ENCODE measurements around the gene NCL. TPM values are rescaled to one million over a fixed set of nuclear protein-coding genes. Genes with fewer than 3 reads are reported as not detected.

The NCL gene
- total and polyA plus RNA-seq, 2 of the 13 experiments (the other 11 are each of a cell fraction or from before 2014, with no cell fraction given), result 105 to 779 TPM

DNA sequence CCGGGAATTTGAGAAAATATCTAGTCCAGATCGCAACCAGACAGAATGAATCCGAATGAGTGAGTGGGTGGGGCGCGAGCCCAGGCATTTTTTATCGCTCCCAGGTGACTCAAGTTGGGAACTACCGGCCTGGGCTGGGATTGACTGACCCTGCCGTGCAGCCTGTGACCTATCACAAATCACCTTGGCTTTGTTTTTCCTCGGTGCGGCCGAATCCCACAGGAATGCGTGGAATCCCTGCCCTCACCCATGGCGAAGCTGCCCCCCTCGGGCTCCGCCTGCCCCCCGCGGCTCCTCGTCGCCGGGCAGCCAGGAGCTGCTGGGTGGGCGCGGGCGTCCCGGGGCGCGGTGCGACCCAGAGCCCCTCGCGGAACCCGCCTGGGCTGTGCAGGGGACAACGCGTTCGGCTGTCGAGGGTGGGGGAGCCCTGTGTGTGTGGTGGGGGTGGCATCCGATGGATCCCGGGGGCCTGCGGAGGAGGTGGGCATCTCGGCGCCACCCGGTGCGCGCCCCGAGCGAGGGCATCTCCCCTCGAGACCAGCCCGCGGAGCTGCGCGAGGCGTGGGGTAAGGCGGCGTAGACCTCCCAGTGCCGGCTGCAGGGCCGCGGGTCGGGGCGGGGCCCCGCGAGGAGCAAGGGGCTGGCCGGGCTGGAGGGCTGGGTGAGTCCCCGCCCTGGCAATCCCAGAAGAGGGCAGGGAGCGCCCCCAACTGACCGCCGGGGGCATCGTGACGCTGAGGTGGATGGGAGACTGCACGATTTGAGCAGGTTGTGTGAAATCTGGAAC, 52.3 kb downstream of the NCL start (continued):
- TF ChIP-seq SRY (CRISPR knock-in tag; IDR thresholded peaks at IDR 0.05), result no peak; the same call in 1 of the 2 replicates
- TF ChIP-seq, protein P1, sequence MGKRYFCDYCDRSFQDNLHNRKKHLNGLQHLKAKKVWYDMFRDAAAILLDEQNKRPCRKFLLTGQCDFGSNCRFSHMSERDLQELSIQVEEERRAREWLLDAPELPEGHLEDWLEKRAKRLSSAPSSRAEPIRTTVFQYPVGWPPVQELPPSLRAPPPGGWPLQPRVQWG (CRISPR knock-in tag; IDR thresholded peaks at IDR 0.05; ENCODE audit: borderline replicate concordance, low read depth), result no peak
- no peak for TF ChIP-seq MIER3 (CRISPR knock-in tag; IDR thresholded peaks at IDR 0.05; ENCODE audit: borderline replicate concordance)
- TF ChIP-seq EZH2 (conservative IDR thresholded peaks at IDR 0.05; ENCODE audit: low read depth, low read length), result no peak
- TF ChIP-seq, protein P2, sequence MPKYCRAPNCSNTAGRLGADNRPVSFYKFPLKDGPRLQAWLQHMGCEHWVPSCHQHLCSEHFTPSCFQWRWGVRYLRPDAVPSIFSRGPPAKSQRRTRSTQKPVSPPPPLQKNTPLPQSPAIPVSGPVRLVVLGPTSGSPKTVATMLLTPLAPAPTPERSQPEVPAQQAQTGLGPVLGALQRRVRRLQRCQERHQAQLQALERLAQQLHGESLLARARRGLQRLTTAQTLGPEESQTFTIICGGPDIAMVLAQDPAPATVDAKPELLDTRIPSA (CRISPR knock-in tag; IDR thresholded peaks at IDR 0.05; ENCODE audit: borderline replicate concordance), result no peak
- no peak for TF ChIP-seq CAMTA2 (CRISPR knock-in tag; IDR thresholded peaks at IDR 0.05; ENCODE audit: borderline replicate concordance)
- peak; percentile 8; the same call in 1 of the 2 replicates for TF ChIP-seq PITX1 (CRISPR knock-in tag; IDR thresholded peaks at IDR 0.05)
- TF ChIP-seq NKX3-1 (CRISPR knock-in tag; IDR thresholded peaks at IDR 0.05), result no peak
- 0 out of 2 replicates have a peak, but pooled peaks have one; percentile 36 for TF ChIP-seq ZSCAN21 (CRISPR knock-in tag; IDR thresholded peaks at IDR 0.05; ENCODE audit: borderline replicate concordance)
- TF ChIP-seq, protein P3, sequence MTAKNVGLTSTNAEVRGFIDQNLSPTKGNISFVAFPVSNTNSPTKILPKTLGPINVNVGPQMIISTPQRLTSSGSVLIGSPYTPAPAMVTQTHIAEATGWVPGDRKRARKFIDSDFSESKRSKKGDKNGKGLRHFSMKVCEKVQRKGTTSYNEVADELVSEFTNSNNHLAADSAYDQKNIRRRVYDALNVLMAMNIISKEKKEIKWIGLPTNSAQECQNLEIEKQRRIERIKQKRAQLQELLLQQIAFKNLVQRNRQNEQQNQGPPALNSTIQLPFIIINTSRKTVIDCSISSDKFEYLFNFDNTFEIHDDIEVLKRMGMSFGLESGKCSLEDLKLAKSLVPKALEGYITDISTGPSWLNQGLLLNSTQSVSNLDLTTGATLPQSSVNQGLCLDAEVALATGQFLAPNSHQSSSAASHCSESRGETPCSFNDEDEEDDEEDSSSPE (CRISPR knock-in tag; IDR thresholded peaks at IDR 0.05), result no peak
- no peak for TF ChIP-seq ZNF234 (CRISPR knock-in tag; conservative IDR thresholded peaks at IDR 0.05)
- TF ChIP-seq, protein P4, sequence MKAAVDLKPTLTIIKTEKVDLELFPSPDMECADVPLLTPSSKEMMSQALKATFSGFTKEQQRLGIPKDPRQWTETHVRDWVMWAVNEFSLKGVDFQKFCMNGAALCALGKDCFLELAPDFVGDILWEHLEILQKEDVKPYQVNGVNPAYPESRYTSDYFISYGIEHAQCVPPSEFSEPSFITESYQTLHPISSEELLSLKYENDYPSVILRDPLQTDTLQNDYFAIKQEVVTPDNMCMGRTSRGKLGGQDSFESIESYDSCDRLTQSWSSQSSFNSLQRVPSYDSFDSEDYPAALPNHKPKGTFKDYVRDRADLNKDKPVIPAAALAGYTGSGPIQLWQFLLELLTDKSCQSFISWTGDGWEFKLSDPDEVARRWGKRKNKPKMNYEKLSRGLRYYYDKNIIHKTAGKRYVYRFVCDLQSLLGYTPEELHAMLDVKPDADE (CRISPR knock-in tag; IDR thresholded peaks at IDR 0.05), result no peak
- peak; percentile 42 for TF ChIP-seq PHF8 (CRISPR knock-in tag; IDR thresholded peaks at IDR 0.05)
- TF ChIP-seq, protein P5, sequence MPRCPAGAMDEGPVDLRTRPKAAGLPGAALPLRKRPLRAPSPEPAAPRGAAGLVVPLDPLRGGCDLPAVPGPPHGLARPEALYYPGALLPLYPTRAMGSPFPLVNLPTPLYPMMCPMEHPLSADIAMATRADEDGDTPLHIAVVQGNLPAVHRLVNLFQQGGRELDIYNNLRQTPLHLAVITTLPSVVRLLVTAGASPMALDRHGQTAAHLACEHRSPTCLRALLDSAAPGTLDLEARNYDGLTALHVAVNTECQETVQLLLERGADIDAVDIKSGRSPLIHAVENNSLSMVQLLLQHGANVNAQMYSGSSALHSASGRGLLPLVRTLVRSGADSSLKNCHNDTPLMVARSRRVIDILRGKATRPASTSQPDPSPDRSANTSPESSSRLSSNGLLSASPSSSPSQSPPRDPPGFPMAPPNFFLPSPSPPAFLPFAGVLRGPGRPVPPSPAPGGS (CRISPR knock-in tag; IDR thresholded peaks at IDR 0.05), result peak; percentile 90
- TF ChIP-seq, protein P6, sequence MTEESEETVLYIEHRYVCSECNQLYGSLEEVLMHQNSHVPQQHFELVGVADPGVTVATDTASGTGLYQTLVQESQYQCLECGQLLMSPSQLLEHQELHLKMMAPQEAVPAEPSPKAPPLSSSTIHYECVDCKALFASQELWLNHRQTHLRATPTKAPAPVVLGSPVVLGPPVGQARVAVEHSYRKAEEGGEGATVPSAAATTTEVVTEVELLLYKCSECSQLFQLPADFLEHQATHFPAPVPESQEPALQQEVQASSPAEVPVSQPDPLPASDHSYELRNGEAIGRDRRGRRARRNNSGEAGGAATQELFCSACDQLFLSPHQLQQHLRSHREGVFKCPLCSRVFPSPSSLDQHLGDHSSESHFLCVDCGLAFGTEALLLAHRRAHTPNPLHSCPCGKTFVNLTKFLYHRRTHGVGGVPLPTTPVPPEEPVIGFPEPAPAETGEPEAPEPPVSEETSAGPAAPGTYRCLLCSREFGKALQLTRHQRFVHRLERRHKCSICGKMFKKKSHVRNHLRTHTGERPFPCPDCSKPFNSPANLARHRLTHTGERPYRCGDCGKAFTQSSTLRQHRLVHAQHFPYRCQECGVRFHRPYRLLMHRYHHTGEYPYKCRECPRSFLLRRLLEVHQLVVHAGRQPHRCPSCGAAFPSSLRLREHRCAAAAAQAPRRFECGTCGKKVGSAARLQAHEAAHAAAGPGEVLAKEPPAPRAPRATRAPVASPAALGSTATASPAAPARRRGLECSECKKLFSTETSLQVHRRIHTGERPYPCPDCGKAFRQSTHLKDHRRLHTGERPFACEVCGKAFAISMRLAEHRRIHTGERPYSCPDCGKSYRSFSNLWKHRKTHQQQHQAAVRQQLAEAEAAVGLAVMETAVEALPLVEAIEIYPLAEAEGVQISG (CRISPR knock-in tag; IDR thresholded peaks at IDR 0.05), result peak; percentile 56; the same call in 1 of the 2 replicates
- no peak for TF ChIP-seq ZFP37 (CRISPR knock-in tag; IDR thresholded peaks at IDR 0.05; ENCODE audit: borderline replicate concordance)
- TF ChIP-seq PRMT3 (CRISPR knock-in tag; IDR thresholded peaks at IDR 0.05; ENCODE audit: borderline replicate concordance, low read depth), result no peak
- TF ChIP-seq, protein P7, sequence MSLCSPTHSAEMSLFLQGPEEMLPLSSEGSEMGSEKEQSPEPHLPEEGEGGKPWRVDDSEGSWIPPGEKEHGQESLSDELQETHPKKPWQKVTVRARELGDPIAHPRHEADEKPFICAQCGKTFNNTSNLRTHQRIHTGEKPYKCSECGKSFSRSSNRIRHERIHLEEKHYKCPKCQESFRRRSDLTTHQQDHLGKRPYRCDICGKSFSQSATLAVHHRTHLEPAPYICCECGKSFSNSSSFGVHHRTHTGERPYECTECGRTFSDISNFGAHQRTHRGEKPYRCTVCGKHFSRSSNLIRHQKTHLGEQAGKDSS (CRISPR knock-in tag; IDR thresholded peaks at IDR 0.05; ENCODE audit: borderline replicate concordance, low read depth), result peak; percentile 91; the same call in 1 of the 2 replicates
- TF ChIP-seq KLF12 (CRISPR knock-in tag; IDR thresholded peaks at IDR 0.05; ENCODE audit: borderline replicate concordance), result peak; percentile 56; the same call in 1 of the 2 replicates
- no peak for TF ChIP-seq U2AF2 (IDR thresholded peaks at IDR 0.05; ENCODE audit: low read depth, low read length)

All from HepG2 (cell line).